IPS-15b (cell line): ENCODE results near the gene ZBTB7C.

Experiments
- H3K27me3 ChIP-seq: one replicate; pipeline ENCODE4 v1.6.1; 2013; ENCODE audit warnings: low read length; ENCODE audit not compliant: control insufficient read depth, insufficient read depth
- H3K36me3 ChIP-seq: one replicate; pipeline ENCODE4 v1.6.1; 2013; ENCODE audit warnings: low read length; ENCODE audit not compliant: control insufficient read depth, insufficient read depth
- H3K4me1 ChIP-seq: one replicate; pipeline ENCODE4 v1.6.1; 2013; ENCODE audit warnings: mild to moderate bottlenecking, low read length; ENCODE audit not compliant: control insufficient read depth, insufficient read depth
- H3K4me3 ChIP-seq: one replicate; pipeline ENCODE4 v1.5.1; 2013; ENCODE audit warnings: low read depth, low read length
- H3K9ac ChIP-seq: one replicate; pipeline ENCODE4 v1.6.1; 2013; ENCODE audit warnings: low read depth, mild to moderate bottlenecking, low read length
- H3K9me3 ChIP-seq: one replicate; pipeline ENCODE4 v1.6.1; 2013; ENCODE audit warnings: mild to moderate bottlenecking, low read length; ENCODE audit not compliant: control insufficient read depth, insufficient read depth

Gene ZBTB7C

DNA sequence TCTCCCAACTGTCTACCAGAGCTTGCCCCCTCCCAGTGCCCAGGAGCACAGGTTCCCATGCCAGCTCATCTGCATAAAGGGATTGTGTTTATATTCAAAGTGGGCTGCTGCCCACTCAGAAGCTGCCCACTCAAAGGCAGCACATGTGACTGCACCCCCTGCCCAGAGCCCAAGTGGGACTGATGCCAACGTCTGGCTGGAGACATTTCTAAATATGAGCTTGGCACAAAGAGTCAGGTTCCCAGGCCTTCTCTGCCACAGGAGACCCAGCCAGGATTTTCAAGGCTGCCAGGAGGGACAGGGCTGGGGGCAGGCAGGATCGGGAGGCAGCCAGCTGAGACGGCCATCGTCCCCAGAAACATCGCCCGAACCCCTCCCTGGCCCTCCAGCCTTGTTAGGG, 67.1 kb downstream of the ZBTB7C start:
- Histone ChIP-seq H3K27me3 (no peaks in the 10 kb centered on the region), H3K4me1 (no peaks in the 10 kb centered on the region), H3K9me3 (no peaks in the 10 kb centered on the region), H3K9ac (no peak overlapping the region), H3K4me3 (no peak overlapping the region), H3K36me3 (no peaks in the 10 kb centered on the region)

DNA sequence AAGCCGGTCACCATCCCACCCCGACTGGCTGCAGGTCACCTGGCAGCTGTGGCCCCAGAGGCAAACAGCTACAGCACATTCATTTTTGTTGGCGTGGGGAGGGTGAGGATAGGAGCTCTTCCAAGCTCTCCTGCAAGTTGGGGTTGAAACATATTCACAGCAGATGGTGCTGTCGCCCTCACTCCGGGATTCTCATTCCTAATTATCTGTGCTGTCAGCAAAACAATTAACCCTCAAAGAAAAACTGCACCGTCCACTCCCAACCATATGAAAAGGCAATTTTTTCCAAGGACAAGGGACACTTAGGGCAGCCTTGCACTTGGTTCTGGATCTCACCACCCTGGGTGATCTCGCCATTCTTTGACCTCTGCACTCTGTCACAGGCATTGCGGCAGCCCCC, 68.6 kb downstream of the ZBTB7C start:
- no peaks in the 10 kb centered on the region for H3K9me3 ChIP-seq
- no peak overlapping the region for H3K4me3 ChIP-seq
- H3K4me1 ChIP-seq, result no peaks in the 10 kb centered on the region
- no peaks in the 10 kb centered on the region for H3K27me3 ChIP-seq
- no peak overlapping the region for H3K9ac ChIP-seq
- H3K36me3 ChIP-seq, result no peaks in the 10 kb centered on the region

DNA sequence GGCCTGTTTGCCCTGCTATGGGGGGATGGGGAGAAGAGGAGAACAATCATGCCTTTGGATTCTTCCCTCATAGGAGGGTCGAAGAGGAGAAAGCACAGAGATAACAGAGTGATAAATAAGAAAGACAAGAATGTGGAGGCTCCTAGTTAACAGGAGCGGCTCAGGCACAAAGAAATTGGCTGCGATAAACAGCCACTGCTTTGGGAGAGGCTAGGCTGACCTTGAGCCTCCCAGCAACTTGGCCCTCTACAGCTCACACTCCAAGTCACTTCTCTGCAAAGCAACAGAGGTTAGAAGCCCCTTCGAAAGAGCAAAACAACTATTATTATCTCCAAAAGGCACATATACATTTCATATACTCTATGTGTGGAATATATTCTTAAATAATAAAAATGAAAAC, 69.5 kb downstream of the ZBTB7C start:
- H3K9ac ChIP-seq, result no peak overlapping the region
- no peaks in the 10 kb centered on the region for H3K9me3 ChIP-seq
- H3K27me3 ChIP-seq, result no peaks in the 10 kb centered on the region
- H3K4me3 ChIP-seq, result no peak overlapping the region
- no peaks in the 10 kb centered on the region for H3K36me3 ChIP-seq
- no peaks in the 10 kb centered on the region for H3K4me1 ChIP-seq

DNA sequence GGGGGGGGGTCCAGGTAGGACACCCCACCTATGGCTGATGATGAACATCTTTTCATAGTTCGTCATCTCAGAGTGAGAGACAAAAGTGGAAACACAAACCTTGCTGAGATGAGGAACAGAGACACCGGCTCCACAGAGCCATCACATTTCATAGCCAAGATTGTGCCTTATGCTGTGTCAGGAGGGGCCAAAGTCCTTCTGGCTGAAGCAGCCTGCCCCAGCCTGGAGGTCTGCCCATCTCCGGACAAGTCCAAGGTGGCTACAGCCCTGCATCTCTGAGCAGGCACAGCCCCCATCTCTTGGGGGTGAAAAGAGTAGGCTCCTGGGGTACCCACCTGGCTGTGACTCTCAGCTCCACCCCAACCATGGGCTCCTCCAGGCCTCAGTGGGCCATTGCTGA, 70.3 kb downstream of the ZBTB7C start:
- H3K36me3 ChIP-seq, result no peaks in the 10 kb centered on the region
- no peak overlapping the region for H3K4me3 ChIP-seq
- H3K4me1 ChIP-seq, result peaks cover 3% of the 10 kb centered on the region
- no peaks in the 10 kb centered on the region for H3K9me3 ChIP-seq
- H3K9ac ChIP-seq, result no peak overlapping the region
- no peaks in the 10 kb centered on the region for H3K27me3 ChIP-seq

DNA sequence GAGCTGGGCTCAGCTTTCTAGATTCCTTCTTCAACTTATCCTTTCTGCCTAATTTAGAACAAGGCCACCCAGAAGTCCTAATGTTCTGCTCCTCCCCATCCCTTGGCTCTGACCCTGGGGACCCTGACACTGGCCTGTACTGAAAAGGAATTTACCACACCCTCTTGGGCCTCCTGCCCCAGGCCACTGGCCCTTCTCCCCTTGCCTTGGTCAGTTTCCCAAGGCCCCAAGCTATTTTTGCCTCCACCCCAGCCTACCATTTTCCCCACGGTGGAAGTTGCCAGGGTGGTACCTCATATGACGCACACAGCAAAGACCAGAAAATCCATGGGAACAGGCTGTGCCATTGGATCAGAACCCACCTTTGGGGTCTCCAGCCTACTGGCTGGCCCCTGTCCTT, 72.1 kb downstream of the ZBTB7C start:
- no peaks in the 10 kb centered on the region for H3K36me3 ChIP-seq
- no peaks in the 10 kb centered on the region for H3K9me3 ChIP-seq
- peaks cover 7% of the 10 kb centered on the region for H3K4me1 ChIP-seq
- H3K4me3 ChIP-seq, result no peak overlapping the region
- no peaks in the 10 kb centered on the region for H3K27me3 ChIP-seq
- no peak overlapping the region for H3K9ac ChIP-seq

DNA sequence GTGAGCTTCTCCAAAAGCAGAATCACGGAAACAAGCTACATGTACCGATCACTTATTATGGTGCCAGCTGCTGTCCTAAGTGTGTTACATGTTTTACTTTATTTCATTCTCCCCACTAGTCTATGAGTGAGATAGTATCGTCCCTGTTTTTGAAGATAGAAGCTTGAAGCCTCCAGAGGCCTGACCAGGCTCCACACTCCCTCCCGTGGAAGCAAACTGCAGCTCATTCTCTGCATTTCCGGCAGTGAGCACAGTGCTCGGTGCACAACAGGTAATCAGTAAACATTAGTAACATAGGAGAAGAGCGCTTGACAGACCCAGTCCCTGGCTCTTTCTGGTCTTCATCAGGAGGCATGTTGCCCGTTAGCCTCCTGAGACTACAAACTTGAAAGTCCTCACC, 72.9 kb downstream of the ZBTB7C start:
- Histone ChIP-seq H3K9me3 (no peaks in the 10 kb centered on the region), H3K9ac (no peak overlapping the region), H3K27me3 (no peaks in the 10 kb centered on the region), H3K4me3 (no peak overlapping the region), H3K4me1 (peaks cover 7% of the 10 kb centered on the region), H3K36me3 (no peaks in the 10 kb centered on the region)

DNA sequence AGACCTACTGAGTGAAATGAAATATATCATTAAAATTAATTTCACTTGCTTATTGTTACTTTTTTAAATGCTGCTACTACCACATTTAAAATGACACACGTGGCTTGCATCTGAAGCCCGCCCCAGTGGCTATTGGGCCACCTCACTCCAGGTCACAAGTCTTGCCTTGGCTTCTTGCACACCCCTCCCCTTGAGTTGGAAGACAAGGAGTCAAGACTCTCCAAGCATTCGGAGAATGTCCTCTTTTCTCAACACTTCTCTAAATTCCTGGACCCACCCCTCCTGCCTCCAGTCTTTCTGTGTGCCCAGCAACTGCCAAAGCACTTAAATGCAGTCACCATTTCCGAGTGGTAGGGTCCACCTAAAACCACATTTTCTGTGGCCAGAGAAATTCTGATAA, 73.4 kb downstream of the ZBTB7C start:
- no peak overlapping the region for H3K4me3 ChIP-seq
- no peak overlapping the region for H3K9ac ChIP-seq
- H3K27me3 ChIP-seq, result no peaks in the 10 kb centered on the region
- H3K36me3 ChIP-seq, result no peaks in the 10 kb centered on the region
- H3K4me1 ChIP-seq, result peaks cover 7% of the 10 kb centered on the region
- H3K9me3 ChIP-seq, result no peaks in the 10 kb centered on the region

DNA sequence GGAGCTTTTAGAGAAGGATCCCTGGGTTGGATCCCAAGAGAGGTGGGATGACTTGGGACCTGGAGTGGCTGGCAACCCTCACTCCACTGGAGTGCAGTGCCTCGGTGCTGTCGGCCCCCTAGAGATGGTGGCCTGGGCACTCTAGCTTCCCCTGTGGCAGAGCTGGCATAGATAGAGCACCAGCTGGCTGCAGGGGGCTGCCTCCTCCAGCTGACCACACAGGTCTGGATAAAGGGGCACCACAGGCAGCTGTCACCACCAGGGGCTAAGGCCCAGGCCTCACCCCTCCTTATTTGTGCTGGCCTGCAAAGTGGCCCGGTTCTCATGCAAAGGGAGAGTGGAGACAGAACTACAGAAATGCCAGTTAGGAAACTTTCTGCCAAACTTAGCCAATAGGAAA, 74.3 kb downstream of the ZBTB7C start:
- no peaks in the 10 kb centered on the region for H3K27me3 ChIP-seq
- no peak overlapping the region for H3K4me3 ChIP-seq
- H3K9me3 ChIP-seq, result no peaks in the 10 kb centered on the region
- no peaks in the 10 kb centered on the region for H3K36me3 ChIP-seq
- no peak overlapping the region for H3K9ac ChIP-seq
- peaks cover 7% of the 10 kb centered on the region for H3K4me1 ChIP-seq

DNA sequence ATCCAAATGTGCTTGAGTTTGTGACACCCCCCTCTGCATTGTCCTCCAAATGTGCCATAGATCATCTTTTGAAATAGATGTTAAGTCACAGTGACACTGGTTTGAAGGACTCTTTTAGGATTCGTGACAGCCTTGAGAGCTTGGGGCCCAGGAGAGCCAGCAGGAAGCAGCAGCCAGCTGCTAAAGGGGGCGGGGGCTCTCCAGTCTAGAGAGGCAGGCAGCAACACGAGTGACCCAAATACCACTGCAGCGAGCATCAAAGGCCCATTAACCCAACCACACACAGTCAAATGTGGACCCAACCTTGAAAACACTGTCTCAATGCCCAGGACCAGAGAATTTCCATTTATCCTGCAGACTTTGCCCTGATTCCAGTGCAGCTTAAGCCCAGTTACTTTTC, 75.6 kb downstream of the ZBTB7C start:
- Histone ChIP-seq H3K9ac (no peak overlapping the region), H3K27me3 (no peaks in the 10 kb centered on the region), H3K9me3 (no peaks in the 10 kb centered on the region), H3K4me1 (peaks cover 7% of the 10 kb centered on the region), H3K36me3 (no peaks in the 10 kb centered on the region), H3K4me3 (no peak overlapping the region)

DNA sequence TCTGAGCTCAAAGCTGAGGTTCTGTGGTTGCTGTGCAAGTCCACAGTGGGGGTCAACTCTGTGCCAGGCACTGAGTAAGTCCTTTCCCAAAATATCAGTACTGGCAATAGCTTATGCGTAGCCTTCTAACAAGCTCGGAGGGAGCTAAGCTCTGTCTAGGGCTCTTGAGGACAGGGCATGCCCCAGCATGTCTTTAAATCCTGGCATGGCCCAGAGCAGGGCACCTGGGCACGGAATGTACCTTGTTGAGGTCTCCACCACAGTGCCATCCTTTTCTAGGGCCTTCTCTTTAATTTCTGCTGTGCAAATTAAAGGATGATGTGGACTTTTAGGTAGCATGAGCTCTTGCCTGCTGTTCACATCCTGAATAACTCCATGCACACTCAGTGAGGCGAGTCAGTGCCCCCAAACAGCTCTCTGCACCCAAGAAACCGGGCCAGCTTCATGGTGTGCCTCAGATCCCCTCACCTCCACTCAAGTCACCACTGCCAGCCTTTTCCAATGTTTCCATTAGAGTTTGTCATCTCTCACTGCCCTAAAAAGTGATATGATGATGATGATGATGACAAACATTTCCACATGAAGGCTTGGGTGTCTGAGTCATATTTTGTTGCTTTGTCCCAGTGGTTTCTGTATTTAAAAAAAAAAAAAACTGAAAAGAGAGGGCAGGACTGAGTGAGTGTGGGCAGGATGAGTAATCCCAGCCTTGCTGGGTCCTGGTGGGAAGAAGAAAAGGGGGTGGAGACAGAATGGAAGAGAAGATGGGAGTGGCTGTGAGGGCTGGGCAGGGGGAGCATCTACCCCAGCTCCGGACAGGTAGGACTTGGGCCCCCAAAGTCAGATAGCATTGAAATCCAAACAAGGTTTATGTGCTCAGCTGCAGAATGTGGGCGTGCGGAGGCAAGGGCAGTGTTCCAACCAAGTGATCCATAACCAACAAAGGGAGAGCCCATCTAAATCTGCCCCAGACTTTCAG, 78.9 kb downstream of the ZBTB7C start:
- Histone ChIP-seq H3K4me3 (no peak overlapping the region), H3K4me1 (peaks cover 7% of the 10 kb centered on the region), H3K9ac (no peak overlapping the region), H3K36me3 (no peaks in the 10 kb centered on the region), H3K27me3 (no peaks in the 10 kb centered on the region), H3K9me3 (no peaks in the 10 kb centered on the region)

DNA sequence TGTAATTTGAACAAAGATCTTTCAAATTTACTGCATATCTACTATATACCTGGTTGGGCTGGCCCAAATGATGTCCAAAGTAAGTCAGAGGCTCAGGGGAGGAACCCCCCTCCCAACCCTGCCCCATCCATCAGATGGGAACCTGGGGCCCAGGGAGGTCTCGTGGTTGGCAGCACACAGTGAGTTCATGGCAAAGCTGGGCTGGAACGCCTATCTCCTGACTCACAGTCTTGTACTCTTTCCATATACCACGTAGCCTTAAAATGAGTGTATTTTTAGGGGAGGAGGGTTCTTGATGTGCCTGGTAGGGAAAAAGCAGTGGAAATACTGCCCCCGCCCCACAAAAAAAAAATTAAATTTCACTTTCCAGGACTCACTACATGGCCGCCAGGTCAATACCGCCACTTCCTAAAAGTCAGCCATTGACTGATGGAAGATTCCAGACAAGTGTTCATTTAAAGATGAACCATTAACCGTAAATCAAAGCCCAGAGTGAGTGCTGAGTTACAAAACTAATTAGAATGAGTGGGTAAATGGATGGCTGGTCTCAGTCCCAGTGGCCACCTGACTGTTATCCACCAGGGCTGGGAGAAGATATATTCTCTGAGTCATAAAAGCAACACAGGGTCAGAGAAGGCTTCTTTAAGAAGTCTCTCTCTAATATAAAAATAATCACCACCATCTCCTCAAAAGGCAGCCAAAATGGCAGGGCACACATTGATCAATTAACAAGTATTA, 80.5 kb downstream of the ZBTB7C start:
- H3K4me3 ChIP-seq, result no peak overlapping the region
- H3K9ac ChIP-seq, result no peak overlapping the region
- H3K9me3 ChIP-seq, result no peaks in the 10 kb centered on the region
- no peaks in the 10 kb centered on the region for H3K27me3 ChIP-seq
- H3K4me1 ChIP-seq, result peaks cover 3% of the 10 kb centered on the region
- H3K36me3 ChIP-seq, result no peaks in the 10 kb centered on the region
